Central memory CD4-positive, alpha-beta T cell (primary cell): Measurements from ENCODE around the gene ZNF14.
"Not testable (repeated sequence)": the region's sequence is repeated elsewhere in the genome, so short reads cannot be mapped to it uniquely, and the experiment has no call there.

Experiments
- DNase-seq: peaks from one replicate; pipeline ENCODE4 v3.0.0; 2022
- total RNA-seq, 3 experiments: gene quantifications; one replicate each; lab custom pipeline; 2026; lab: John Stamatoyannopoulos, UW

Gene ZNF14
- total RNA-seq: 13.8 to 52.9 (median 34.7) reads per million in 3 experiments

GRCh38 chr19:19732579-19733501 lies at the start of gene ZNF14:
ZNF14 (minus strand) TSS chr19:19733112; CDS start chr19:19732958, 154 bp downstream.
- DNase-seq: peak; percentile 85

- not testable (repeated sequence) for DNase-seq
Measured at GRCh38 chr19:19781791-19782190, 48.9 kb upstream of the ZNF14 start.

DNA sequence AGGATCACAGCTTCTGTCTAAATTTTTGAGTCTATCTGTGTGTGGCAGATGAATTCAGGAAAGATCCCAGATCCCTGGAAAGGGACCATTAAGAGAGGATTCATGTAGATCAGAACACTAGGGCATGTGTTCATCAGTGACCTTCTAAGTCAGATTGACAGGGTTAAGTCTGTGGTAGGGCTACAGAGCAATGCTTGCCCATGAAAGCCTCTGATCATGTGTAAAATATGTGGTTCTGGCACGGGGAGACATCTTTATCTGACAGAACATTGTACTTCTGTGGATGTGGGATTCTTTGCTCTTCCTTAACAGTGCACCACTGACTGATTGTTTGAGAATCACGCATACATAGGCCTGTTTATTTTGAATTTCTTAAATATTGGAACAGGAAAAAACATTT lies 45.8 kb upstream of the ZNF14 start:
- no peak for DNase-seq

- no peak for DNase-seq
Measured at GRCh38 chr19:19777692-19778091, 44.8 kb upstream of the ZNF14 start.

DNA sequence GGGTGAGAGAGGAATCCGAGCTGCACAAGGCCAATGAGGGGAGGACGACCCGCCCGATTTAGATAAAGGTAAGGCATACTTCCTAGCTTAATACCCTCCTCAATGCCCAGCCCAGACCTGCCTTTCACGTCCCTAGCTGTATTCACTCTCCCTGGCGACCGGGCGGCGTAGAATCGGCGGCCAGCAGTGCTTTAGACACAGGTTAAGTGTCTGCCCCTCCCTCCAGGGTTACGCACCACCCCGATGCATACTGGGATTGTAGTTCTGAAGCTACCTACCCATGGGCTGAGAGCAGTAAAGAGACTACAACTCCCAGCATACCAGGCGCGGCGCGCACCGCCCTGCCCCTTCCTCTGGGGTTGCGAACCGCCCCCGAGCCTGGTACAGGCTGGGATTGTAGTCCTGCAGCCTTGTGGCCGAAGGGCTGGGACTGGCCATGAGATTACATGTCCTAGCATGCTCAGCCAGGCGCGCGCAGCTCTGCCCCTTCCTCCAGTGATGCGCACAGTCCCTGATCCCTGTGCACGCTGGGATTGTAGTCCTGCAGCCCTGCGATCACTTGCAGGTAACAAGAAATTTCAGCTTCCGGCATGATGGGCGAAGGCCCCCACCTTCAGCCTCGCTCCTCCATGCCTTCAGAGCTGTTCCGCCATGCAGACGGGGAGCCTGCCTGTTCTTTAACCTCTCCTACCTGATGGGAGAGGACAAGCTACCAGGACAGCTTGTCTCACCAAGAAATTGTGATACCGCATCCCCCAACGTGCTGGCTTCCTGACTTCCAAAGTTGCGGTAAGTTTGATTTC lies 43.5 kb upstream of the ZNF14 start:
- DNase-seq: peak; percentile 90

GRCh38 chr19:19775891-19776205 lies 42.9 kb upstream of the ZNF14 start:
- DNase-seq: no peak

DNA sequence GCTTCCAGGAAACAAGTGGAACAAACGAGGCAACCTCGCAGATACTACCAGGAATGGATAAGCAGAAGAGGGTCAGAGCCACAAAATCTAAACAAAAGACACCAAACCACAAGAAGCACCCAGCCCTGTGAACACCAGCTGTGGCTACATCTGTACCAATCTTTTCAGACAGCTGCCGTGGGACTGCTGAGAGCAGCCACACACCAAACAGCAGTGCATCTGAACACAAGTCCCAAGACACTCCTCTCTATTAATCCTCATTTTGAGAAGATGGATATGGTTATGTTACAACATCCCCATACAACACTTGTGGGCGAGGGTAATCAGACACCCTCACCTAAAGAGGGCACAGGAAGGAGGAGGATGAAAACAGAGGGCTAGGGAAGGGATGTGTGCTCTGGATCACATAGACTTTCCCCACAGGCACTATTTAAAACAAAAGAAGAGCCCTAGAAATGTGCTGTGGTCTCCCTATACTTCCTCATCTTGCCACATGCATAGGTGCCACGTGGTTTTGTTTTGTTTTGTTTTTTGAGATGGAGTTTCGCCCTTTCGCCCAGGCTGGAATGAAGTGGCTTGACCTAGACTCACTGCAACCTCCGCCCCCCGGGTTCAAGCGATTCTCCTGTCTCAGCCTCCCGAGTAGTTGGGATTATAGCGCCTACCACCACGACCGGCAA lies 41.6 kb upstream of the ZNF14 start:
- no peak for DNase-seq

DNA sequence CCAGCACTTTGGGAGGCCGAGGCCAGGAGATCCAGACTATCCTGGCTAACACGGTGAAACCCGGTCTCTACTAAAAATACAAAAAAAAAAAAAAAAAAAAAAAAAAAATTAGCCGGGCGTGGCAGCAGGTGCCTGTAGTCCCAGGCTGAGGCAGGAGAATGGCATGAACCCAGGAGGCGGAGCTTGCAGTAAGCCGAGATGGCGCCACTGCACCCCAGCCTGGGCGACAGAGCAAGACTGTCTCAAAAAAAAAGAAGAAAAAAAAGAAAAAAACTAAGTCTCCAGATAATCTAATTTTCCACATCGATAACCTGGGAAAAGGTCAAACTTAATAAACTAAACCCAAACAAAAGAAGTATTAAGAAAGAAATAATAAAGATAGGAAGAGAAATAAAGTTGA lies 39.1 kb upstream of the ZNF14 start:
- DNase-seq: not testable (repeated sequence)

GRCh38 chr19:19769971-19770370 lies 37.1 kb upstream of the ZNF14 start:
- DNase-seq: not testable (repeated sequence)

DNA sequence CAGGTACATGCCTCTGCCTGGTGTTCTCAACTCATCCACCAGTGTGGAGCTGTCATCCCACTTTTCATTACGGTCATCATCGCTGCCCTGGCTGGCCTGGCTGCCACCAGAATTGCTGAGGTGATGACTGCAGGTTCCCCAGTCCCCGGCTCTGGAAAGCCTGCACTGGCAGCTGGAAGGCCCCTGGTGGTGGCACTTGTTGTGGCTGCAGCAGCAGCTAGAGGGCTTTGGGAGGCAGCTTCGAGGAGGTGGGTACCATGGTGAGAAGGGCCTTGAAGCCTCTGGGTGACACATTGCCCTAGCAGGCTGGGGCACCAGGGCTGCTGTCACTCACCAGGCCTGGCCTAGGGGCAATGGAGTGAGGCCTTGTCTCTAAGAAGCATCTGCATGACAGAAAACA lies 25.3 kb upstream of the ZNF14 start:
- no peak for DNase-seq

- no peak for DNase-seq
Measured at GRCh38 chr19:19752760-19753403, 20.0 kb upstream of the ZNF14 start.

- no peak for DNase-seq
Measured at GRCh38 chr19:19751846-19752245, 18.9 kb upstream of the ZNF14 start.

DNA sequence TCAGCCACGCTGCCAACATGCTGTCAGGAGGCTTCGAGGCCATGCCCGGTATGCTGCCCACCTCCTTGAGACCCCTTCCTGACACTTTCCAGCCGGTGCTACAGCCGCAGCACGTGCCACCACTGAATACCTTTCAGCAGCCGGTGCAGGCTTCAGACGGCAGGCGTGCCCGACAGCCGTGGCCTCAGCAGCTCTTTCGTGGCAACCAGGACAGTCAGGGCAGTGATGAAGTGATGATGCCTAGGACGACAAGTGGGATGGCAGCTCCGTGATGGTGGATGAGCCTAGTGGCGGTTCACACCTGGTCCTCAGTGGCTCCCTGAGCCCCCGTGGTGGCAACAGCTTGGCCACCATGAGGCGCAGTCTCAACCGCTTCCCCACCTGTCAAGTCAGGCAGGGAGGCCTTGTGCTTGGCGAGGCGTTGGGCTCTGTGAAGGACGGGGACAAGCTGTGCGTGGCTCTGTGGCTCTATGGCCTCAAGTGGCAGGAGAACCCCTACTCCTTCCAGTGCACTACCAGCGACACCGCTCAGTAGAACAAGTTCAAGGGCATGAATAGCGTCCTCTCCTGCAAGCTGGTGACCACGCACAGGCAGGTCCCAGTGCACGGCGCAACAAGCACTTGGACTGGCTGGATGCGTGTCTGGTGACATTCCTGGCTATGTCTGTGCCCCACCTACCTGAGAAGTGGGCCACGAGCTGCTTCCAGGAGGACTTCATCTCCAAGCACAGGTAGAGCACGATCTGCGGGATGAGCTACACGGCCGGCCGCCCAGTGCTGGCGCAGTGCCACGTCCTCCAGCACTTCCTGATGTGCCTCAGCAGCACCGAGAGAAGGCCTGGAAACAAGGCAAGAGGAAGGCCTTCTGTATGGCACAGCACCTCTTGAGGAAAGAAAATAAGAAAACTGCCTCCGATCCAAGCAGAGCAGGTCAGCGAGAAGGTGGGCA lies 18.2 kb upstream of the ZNF14 start:
- DNase-seq: no peak

DNA sequence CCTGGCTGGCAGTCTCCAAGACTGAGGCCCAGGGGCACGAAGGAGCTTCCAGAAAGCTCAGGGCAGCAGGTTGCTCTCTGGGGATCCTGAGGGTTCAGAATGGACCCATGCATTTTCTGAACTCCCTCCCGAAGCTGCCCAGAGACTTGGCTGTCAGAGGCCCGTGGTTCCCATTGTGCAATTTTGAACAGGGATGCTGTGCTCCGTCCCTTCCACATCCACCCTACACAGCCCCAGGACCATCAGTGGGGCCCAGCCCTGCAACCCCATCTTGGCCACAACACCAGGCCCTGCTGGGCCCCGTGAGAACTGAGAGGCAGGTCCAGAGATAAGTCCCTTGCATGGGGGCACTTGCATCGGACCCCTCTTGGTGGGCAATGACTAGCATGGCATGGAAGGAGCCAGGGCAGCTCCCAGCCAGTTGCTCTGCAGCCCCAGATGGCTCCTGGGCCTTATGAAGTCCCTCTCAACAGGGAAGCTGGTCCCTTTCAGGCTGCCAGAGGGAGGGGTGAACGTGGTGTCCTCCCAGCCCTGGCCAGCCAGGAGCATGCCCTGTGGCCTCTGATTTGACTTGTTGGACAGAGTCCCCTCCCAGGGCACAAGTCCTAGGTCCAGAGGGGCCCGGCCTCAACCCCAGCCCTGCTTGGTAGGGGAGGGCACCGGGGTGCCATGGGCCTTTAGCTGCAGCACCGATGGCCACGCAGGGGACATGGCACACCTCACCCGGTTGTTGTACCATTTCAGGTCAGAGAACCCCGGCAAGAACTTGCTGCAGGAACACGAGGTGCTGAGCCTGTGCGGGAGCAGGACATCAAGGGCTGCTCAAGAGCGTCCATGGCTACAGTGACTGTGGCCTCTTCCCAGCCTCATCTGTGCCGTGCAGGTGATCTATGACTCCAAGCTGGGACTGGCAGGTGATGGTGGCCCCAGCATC lies 17.3 kb upstream of the ZNF14 start:
- no peak for DNase-seq

DNA sequence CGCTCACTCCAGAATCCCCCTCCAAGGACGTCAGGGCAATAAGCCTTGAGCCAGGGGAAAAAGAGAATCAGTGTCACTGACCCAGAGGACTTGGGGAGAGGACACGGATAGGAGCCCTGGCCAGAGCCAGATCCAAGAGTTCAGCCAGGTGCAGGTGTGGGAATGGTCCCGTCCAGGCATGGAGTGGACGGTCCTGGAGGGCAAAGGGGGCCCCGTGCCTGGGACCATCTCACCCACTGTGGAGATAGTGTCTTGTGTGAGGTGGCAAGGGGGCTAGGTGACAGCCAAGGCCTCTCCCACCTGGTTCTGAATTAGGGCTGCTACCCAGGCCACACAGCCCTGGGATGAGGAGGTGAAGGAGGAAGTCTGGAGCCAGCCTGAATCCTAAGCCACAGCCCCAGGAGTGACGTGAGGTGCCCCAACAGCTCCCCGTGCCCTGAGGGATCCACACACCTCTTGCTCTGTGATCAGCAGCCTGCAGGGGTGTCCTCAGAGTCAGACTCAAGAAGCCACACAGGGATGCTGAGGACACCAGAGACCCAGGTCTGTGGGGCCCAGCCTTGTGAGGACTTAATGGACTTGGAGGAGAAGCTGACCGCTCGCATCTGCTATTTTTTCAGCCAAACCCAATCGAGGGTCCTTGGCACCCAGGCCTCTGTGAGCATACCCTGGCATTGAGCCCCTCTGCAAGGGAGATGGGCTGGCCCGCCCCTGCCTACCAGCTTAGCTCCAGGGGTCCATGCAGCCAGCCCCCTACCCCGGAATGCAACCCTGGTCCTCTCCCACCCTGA lies 16.4 kb upstream of the ZNF14 start:
- DNase-seq: no peak

DNA sequence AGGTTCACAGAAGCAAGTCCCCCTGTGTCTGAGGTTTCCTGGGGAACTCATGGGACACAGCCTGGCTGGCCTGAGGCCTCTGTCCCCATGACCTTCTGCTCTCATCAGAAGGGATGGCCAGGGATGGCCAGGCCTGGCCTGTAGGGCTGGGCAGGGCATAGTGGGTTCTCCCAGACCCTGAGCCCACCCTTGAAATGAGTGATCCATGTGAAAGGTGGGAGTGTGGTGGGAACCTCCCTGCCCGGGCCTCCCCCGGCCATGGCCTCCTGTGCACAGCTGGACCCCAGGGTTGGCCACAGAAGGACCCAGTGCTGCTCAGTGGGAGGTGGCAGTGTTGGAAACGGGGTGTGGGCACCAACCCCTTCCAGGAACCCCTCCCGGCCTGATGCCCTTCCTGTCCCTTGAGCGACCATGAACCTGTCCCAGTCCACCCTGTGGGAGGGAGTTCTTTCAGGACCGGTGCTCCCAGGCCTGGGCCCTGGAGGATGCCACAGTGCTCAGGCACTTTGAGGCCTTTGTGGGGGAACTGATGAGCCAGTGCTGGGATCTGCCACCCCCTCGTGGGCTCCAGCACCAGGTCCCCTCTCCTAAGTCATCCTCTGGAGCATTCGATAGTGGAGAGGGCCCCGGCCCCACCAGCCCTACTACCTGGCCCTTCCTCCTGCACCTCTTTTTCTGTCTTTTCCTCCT lies 15.5 kb upstream of the ZNF14 start:
- no peak for DNase-seq

GRCh38 chr19:19747357-19748220 lies 14.7 kb upstream of the ZNF14 start:
- no peak for DNase-seq
